GM18519 (cell line): Measurements from ENCODE around the gene MREG.
"Not testable (repeated sequence)": the region's sequence is repeated elsewhere in the genome, so short reads cannot be mapped to it uniquely, and the experiment has no call there.

Experiments used
- ATAC-seq: cut with Tn5 transposase; IDR thresholded peaks from one replicate; pipeline ENCODE4 v1.9.1; 2021; ENCODE audit warnings: mild to moderate bottlenecking, moderate library complexity; ENCODE audit not compliant: unreplicated experiment, low FRiP score

The MREG gene

GRCh38 chr2:215966274-215966673 is 47.1 kb downstream of the MREG start:
- no peak for ATAC-seq

GRCh38 chr2:215965532-215966165 is 47.7 kb downstream of the MREG start:
- no peak for ATAC-seq

DNA sequence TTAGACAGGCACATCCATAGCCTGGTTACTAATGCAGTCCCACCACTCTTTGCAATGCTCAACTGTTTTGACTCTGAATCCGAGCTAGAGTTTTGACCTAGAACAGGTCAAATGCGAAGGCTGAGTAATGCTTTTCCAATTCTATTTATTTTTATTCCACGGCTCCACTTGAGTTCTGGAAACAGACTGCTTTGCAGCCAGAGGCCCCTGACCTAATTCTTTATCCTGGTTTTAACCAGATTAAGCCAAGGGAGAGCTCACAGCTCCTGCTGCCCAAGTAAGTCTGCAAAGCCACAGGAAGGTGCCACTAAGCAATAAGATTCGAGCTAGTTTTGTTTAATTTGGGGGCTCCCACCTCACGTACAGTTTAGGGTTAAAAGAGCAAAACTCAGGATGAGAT is 51.4 kb downstream of the MREG start:
- no peak for ATAC-seq

- ATAC-seq: no peak
Observed at GRCh38 chr2:215958257-215958656, 55.1 kb downstream of the MREG start.

GRCh38 chr2:215957354-215958122 is 55.8 kb downstream of the MREG start:
- not testable (repeated sequence) for ATAC-seq

DNA sequence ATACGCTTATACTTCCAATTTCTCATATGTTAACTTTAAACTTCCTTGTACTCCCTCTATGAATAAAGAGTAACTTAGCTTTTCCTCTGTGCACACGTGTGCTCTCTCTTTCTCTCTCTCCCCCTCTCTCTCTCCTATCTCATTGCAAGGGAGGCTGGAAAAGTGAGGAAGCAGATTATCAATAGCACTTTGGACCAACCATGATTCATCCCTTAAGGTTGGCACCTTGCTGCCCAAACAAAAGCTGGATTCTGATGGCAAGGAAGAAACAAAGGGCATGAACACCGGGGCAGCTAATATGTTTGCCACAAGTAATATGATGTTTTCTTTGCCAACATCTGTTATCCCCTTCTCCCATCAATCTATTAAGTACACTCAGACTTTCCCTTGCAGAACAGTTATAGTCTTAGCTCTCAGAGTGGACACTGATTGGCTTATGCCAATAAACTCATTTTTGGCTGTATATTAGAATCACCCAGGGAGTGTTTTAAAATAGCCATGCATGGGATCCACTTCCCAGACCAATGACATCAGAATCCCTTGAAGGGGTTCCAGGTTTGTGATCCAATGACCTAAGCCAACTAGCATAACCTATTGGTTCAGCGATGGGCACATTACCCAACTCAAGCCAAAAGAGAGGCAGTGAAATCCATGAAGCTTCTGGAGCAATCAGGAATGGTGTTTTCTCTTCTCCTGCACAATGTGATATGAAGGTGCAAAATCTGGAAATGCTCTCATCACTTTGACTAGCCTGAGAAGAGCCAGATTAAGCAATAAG is 60.3 kb downstream of the MREG start:
- no peak for ATAC-seq

DNA sequence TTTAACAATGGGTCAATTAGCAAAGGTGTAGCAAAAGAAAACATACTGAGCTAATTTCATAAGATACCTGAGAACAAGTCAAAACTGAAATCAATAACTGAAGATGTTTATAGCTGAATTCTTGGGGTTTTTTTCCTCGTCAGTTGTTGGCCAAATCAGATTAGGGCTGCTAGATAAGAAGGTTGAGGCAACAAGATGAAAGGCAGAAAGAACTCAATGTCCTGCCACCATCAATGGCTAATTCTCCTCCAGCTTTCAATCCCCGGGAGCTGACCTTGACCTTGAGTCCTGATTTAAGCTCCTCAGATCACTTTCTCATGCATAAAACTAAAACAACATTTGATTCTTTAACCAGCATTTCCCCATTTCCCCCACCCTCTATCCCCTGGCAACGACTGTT is 61.8 kb downstream of the MREG start:
- no peak for ATAC-seq

DNA sequence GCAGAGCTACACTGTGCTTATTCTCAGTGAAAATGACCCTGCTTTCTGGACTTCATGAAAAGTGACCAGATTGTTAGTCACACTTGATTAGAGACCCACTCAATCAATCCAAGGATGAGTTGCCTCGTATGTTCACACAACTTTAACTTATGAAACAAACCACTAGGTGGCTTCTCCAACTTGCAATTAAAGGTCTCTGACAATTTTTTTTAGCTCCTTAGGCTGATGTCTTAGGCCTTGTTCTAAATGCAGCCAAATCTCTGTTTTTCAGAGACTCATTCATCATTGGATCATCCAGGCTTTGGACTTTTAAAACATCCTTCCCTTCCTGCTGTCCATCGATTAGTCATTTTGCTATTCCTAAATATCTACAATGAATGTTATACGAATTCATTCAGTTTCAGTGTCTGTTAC is 63.4 kb downstream of the MREG start:
- ATAC-seq: peak; percentile 88

DNA sequence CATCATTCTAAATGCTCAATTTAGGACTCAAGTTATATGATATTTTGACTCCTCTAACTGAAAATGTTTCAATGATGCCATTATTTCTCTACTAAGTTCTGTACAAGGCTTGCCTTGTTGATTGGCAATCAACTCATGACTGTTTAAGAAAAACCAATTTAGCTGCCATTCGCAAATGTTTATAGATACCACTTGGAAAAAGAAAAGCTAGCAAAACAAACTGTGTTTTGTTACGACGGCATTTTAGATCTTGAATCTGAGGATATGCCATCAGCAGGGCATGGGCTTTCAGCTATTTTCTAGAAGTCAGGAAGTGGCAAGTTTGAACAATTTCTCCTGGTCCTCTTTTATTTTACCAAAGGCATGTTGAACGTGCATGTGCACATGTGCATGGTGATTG is 65.3 kb downstream of the MREG start:
- ATAC-seq: no peak

DNA sequence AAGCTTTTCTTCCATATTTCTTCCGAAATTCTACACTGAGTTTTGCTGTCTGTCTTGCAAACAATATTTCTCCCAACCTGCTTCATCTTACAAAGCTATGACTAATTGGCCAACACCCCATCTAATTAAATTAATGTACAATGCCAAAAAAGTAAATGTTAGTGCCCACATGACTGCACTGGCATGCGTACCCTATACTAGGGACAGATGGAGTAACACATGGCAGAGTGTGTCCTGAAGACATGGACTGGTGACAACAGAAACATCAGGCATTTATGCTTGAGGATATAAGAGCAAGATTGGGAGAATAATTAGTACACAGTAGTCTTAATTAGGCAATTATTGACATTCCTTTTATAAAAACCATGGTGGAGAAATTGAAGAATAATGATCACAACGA is 66.8 kb downstream of the MREG start:
- ATAC-seq: no peak

GRCh38 chr2:215942194-215942593 is 71.2 kb downstream of the MREG start:
- ATAC-seq: no peak

- ATAC-seq: no peak
Observed at GRCh38 chr2:215941726-215942125, 71.6 kb downstream of the MREG start.

GRCh38 chr2:215940645-215941184 is 72.6 kb downstream of the MREG start:
- no peak for ATAC-seq

- no peak for ATAC-seq
Observed at GRCh38 chr2:215937190-215937589, 76.2 kb downstream of the MREG start.

GRCh38 chr2:215933151-215933550 is 80.2 kb downstream of the MREG start:
- ATAC-seq: no peak

GRCh38 chr2:215931256-215931903 is 82.0 kb downstream of the MREG start:
- peak; percentile 83 for ATAC-seq

DNA sequence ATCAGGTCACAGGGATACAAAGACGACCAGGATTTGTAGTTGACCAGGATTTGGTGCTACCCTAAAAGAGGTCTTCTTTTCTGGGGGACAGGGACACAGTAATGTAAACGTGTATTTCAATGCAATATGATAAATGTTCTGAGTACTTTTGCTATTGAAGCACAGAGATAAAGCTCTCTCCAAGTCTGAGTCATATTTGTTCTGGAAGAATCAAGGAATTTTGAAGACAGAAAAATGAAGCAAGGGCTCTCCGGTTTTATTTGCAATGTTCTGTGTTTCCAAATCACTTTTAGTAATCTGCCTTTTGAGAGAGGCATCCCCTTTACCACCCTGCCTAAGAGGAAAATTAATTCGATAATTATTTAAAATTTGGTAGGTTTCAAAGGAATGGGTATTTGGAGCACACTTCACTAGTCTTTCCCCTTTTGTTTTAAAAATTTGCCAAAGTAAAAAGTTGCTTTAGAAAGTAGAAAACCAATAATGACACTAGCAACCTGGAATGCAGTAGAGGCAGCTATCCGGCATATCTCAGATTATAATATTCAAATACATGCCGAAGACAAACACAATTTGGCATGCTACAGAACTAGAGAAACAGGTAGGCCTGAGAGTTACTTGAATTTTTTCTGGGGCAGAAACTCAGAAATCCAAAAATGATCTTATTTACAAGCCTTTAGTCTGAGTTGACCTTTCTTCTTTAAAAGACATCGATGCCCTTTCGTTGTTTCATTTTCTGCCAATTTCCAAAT is 82.7 kb downstream of the MREG start:
- ATAC-seq: no peak

- ATAC-seq: no peak
Observed at GRCh38 chr2:215929602-215930335, 83.6 kb downstream of the MREG start.

DNA sequence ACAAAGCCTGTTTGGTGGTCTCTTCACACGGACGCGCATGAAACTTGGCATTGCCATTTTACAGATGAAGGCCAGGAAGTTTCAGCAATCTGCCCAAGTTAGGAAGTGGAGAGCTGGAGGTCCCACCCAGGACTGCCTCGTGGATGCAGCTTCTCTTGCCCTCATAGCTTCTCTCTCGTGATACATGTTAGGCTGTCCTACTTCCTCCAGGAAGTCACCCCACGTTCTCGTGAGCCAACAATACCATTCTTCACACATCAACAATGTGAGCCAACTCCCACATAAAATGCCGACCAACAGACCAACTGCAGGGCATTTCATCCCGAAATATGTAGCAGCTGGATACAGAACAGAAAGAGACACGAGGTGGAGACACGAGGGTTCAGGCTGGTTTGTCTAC is 85.3 kb downstream of the MREG start:
- no peak for ATAC-seq
